T-helper 1 cell treated with Interleukin-12 subunit alpha and Interleukin-12 subunit beta and Interleukin-4 antibody, amounts not matched to agents 30 μg/mL and 1 μg/mL, for 36 hours (primary cell): ENCODE measurements around the gene HMGB3.
"Not testable (repeated sequence)": the region's sequence is repeated elsewhere in the genome, so short reads cannot be mapped to it uniquely, and the experiment has no call there.

Experiments
- H3K27ac Mint-ChIP-seq: one replicate; pipeline ENCODE4 v1.8.0; 2021; ENCODE audit warnings: mild to moderate bottlenecking, mixed read lengths
- H3K27me3 Mint-ChIP-seq: one replicate; pipeline ENCODE4 v1.8.0; 2021; ENCODE audit warnings: low read depth, mixed read lengths
- H3K36me3 Mint-ChIP-seq: one replicate; pipeline ENCODE4 v1.8.0; 2021; ENCODE audit warnings: low read depth, mixed read lengths
- H3K4me1 Mint-ChIP-seq: one replicate; pipeline ENCODE4 v1.8.0; 2021; ENCODE audit warnings: low read depth, mixed read lengths
- H3K4me3 Mint-ChIP-seq: one replicate; pipeline ENCODE4 v1.8.0; 2021; ENCODE audit warnings: mild to moderate bottlenecking, moderate library complexity, mixed read lengths
- H3K9me3 Mint-ChIP-seq: one replicate; pipeline ENCODE4 v1.8.0; 2021; ENCODE audit warnings: mixed read lengths

HMGB3 gene

GRCh38 chrX:150982788-150983520 lies at the start of gene HMGB3:
Gene HMGB3 (plus strand): TSS chrX:150983335. CDS start chrX:150985600, 2,265 bp downstream.
- Mint-ChIP-seq H3K4me1 (peaks cover 12% of the 10 kb centered on the region), H3K9me3 (no peaks in the 10 kb centered on the region), H3K27ac (peak within 1 kb of the TSS; percentile 36), H3K27me3 (peaks cover 4% of the 10 kb centered on the region), H3K4me3 (peak within 1 kb of the TSS; percentile 69), H3K36me3 (peaks cover 7% of the 10 kb centered on the region)

DNA sequence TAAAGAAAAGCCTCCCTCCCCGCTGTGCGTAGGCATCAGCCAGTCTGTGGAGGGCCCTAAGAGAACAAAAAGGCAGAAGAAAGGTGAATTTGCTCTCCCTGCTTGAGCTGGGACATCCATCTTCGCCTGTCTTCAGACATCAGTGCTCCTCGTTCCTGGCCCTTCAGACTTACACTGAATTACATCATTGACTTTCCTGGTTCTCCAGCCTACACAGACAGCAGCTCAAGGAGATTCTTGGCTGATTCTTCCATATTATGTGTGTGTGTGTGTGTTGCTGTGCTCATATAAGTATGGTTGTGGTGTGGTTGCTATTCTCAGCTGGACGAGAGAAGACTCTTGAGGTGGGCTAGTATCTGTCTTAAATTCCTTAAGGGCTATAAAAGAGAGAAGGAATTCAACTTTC lies 49.2 kb upstream of the HMGB3 start:
- H3K4me3 Mint-ChIP-seq: no peak overlapping the region
- no peaks in the 10 kb centered on the region for H3K9me3 Mint-ChIP-seq
- no peak overlapping the region for H3K27ac Mint-ChIP-seq
- H3K4me1 Mint-ChIP-seq: no peaks in the 10 kb centered on the region
- H3K27me3 Mint-ChIP-seq: peaks cover 6% of the 10 kb centered on the region
- H3K36me3 Mint-ChIP-seq: no peaks in the 10 kb centered on the region

DNA sequence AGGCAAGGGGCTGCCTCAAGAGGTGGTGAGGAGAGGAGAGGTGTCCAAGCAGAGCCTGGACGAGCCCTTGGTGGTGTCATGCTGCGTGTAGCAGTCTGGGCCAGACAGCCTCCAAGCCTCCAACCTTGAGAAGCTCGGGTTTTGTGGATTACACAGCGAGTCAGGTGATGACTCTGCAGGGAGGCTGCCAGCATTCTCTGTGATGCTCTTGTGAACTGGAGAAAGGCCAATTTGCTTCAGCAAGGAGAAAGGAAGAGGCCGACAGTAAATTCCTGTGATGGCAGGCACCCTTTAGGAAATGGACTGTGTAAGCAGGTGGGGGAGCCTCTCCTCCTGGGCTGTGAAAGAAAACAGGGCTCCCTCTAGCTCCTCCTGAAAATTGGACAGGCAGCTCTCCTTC lies 48.7 kb upstream of the HMGB3 start:
- Mint-ChIP-seq H3K27me3 (peaks cover 6% of the 10 kb centered on the region), H3K27ac (no peak overlapping the region), H3K4me1 (no peaks in the 10 kb centered on the region), H3K9me3 (no peaks in the 10 kb centered on the region), H3K4me3 (no peak overlapping the region), H3K36me3 (no peaks in the 10 kb centered on the region)

DNA sequence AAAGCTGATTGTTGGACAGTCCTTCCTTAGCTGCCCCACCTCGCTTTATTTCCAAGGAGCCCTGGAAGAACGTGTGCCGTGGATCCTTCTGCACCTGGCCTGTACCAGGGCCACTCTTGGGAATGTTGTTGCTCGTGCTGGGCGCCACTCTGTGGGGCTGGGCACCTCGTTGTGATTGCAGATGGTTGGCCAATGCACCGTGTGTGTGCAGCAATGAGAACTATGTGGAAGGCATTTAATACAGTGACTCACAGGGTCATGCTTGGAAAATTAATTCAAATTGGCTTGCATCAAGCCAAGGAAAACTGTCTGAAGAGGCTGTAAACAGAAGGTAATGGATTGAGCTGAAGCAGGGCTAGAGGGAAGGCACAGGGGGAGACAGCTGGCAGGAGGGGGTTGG lies 47.7 kb upstream of the HMGB3 start:
- no peak overlapping the region for H3K4me3 Mint-ChIP-seq
- H3K27me3 Mint-ChIP-seq: peaks cover 6% of the 10 kb centered on the region
- no peak overlapping the region for H3K27ac Mint-ChIP-seq
- no peaks in the 10 kb centered on the region for H3K4me1 Mint-ChIP-seq
- H3K9me3 Mint-ChIP-seq: no peaks in the 10 kb centered on the region
- H3K36me3 Mint-ChIP-seq: no peaks in the 10 kb centered on the region

DNA sequence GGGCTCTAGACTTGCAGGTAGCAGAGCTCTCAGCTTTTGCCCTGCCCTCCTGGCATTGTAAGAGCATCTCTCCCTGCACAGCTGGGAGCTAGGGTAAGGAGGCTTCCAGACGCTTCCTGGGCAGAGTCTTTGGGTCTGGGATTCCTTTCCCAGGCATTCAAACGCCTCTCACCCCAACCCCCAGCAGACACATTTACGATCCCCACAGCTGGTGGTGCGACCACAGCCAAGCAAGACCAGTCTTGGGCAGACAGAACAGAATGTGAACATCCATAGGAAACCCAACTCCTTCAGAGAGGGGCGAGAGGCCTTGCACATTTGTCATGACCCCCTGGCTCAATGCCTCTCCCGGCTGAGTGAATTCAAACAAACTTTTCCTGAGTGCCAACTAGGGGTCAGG lies 46.6 kb upstream of the HMGB3 start:
- H3K4me1 Mint-ChIP-seq: no peaks in the 10 kb centered on the region
- H3K4me3 Mint-ChIP-seq: no peak overlapping the region
- no peaks in the 10 kb centered on the region for H3K9me3 Mint-ChIP-seq
- no peak overlapping the region for H3K27ac Mint-ChIP-seq
- H3K36me3 Mint-ChIP-seq: no peaks in the 10 kb centered on the region
- peaks cover 6% of the 10 kb centered on the region for H3K27me3 Mint-ChIP-seq

- H3K4me1 Mint-ChIP-seq: no peaks in the 10 kb centered on the region
- H3K36me3 Mint-ChIP-seq: no peaks in the 10 kb centered on the region
- no peaks in the 10 kb centered on the region for H3K27me3 Mint-ChIP-seq
- H3K27ac Mint-ChIP-seq: no peak overlapping the region
- H3K9me3 Mint-ChIP-seq: no peaks in the 10 kb centered on the region
- no peak overlapping the region for H3K4me3 Mint-ChIP-seq
These were observed 42.2 kb upstream of the HMGB3 start for GRCh38 chrX:150940844-150941495.

GRCh38 chrX:150941580-150941979 lies 41.6 kb upstream of the HMGB3 start:
- H3K4me1 Mint-ChIP-seq: no peaks in the 10 kb centered on the region
- no peaks in the 10 kb centered on the region for H3K36me3 Mint-ChIP-seq
- no peak overlapping the region for H3K27ac Mint-ChIP-seq
- H3K27me3 Mint-ChIP-seq: no peaks in the 10 kb centered on the region
- H3K4me3 Mint-ChIP-seq: no peak overlapping the region
- H3K9me3 Mint-ChIP-seq: no peaks in the 10 kb centered on the region

- Mint-ChIP-seq H3K4me1 (no peaks in the 10 kb centered on the region), H3K27ac (no peak overlapping the region), H3K36me3 (no peaks in the 10 kb centered on the region), H3K9me3 (no peaks in the 10 kb centered on the region), H3K4me3 (no peak overlapping the region), H3K27me3 (no peaks in the 10 kb centered on the region)
These were observed 40.1 kb upstream of the HMGB3 start for GRCh38 chrX:150942942-150943594.

GRCh38 chrX:150944233-150944632 lies 38.9 kb upstream of the HMGB3 start:
- H3K4me1 Mint-ChIP-seq: no peaks in the 10 kb centered on the region
- H3K9me3 Mint-ChIP-seq: no peaks in the 10 kb centered on the region
- no peaks in the 10 kb centered on the region for H3K36me3 Mint-ChIP-seq
- no peaks in the 10 kb centered on the region for H3K27me3 Mint-ChIP-seq
- no peak overlapping the region for H3K4me3 Mint-ChIP-seq
- no peak overlapping the region for H3K27ac Mint-ChIP-seq

DNA sequence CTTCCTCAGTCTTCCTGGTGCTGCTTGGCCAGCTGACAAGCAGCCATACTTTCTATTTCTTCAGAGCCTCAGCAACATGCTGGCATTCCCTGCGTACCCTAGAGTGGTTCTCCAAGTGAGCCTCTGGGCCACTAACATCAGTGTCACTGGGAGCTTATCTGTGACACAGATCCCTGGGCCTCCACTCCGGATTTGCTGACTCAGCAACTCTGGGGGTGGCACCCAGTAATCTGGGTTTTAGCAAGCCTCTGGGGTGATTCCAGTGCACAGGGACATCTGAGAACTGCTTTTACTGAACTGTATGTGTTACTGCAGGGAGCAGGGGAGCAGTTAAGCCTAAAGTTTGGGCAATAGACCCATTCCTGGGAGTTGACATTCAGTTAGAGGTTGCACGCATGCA lies 28.2 kb upstream of the HMGB3 start:
- H3K9me3 Mint-ChIP-seq: no peaks in the 10 kb centered on the region

DNA sequence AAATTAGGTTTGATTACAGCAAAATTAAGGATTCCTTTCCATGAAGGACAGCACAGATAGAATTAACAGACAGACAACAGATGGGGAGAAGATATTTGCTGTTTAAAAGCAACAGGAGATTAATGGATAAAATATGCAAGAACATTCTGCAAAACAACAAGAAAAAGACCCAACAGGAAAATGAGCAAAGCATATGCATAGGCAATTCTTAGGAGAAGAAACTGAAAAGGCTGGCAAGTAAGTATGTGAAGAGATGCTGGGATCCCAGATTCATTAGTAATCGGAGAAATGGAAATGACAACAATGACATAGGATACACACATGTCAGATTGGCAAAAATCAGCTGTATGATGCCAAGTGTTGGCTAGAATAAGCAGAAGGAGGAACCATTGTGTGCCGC lies 27.5 kb upstream of the HMGB3 start:
- Mint-ChIP-seq H3K4me3 (no peak overlapping the region), H3K4me1 (no peaks in the 10 kb centered on the region), H3K27ac (no peak overlapping the region)

More for the DNA sequence above, 28.2 kb upstream of the HMGB3 start:
- Mint-ChIP-seq H3K36me3 (no peaks in the 10 kb centered on the region), H3K27me3 (peaks cover 3% of the 10 kb centered on the region), H3K27ac (no peak overlapping the region), H3K4me1 (no peaks in the 10 kb centered on the region), H3K4me3 (no peak overlapping the region)

GRCh38 chrX:150958177-150958576 lies 25.0 kb upstream of the HMGB3 start:
- H3K9me3 Mint-ChIP-seq: no peaks in the 10 kb centered on the region
- H3K36me3 Mint-ChIP-seq: no peaks in the 10 kb centered on the region
- no peak overlapping the region for H3K27ac Mint-ChIP-seq
- H3K27me3 Mint-ChIP-seq: peaks cover 3% of the 10 kb centered on the region
- no peaks in the 10 kb centered on the region for H3K4me1 Mint-ChIP-seq
- no peak overlapping the region for H3K4me3 Mint-ChIP-seq

More for the DNA sequence above, 27.5 kb upstream of the HMGB3 start:
- peaks cover 3% of the 10 kb centered on the region for H3K27me3 Mint-ChIP-seq
- no peaks in the 10 kb centered on the region for H3K36me3 Mint-ChIP-seq
- H3K9me3 Mint-ChIP-seq: no peaks in the 10 kb centered on the region

GRCh38 chrX:150959557-150959956 lies 23.6 kb upstream of the HMGB3 start:
- H3K4me3 Mint-ChIP-seq: no peak overlapping the region
- peaks cover 3% of the 10 kb centered on the region for H3K27me3 Mint-ChIP-seq
- no peaks in the 10 kb centered on the region for H3K36me3 Mint-ChIP-seq
- H3K9me3 Mint-ChIP-seq: no peaks in the 10 kb centered on the region
- H3K4me1 Mint-ChIP-seq: no peaks in the 10 kb centered on the region
- H3K27ac Mint-ChIP-seq: no peak overlapping the region

GRCh38 chrX:150961631-150962030 lies 21.5 kb upstream of the HMGB3 start:
- Mint-ChIP-seq H3K36me3 (no peaks in the 10 kb centered on the region), H3K27ac (no peak overlapping the region), H3K4me3 (no peak overlapping the region)

DNA sequence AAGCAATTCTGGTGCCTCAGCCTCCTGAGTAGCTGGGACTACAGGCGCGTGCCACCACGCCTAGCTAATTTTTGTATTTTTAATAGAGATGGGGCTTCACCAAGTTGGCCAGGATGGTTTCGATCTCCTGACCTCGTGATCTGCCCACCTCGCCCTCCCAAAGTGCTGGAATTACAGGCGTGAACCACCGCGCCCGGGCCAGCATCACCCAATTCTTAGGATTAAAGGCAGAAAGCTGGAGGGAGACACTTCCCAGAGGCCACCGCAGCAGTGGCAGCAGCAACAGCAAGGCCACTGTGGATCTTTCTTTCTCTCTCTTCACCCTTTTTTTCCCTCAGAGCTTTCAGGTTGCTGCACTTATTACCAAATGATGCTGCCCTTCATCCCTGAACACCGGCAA lies 18.7 kb upstream of the HMGB3 start:
- not testable (repeated sequence) for H3K27me3 Mint-ChIP-seq, H3K4me3 Mint-ChIP-seq, H3K27ac Mint-ChIP-seq, H3K36me3 Mint-ChIP-seq, H3K9me3 Mint-ChIP-seq, H3K4me1 Mint-ChIP-seq

More at GRCh38 chrX:150961631-150962030, 21.5 kb upstream of the HMGB3 start:
- no peaks in the 10 kb centered on the region for H3K9me3 Mint-ChIP-seq
- H3K4me1 Mint-ChIP-seq: no peaks in the 10 kb centered on the region
- peaks cover 3% of the 10 kb centered on the region for H3K27me3 Mint-ChIP-seq
